Measurements from ENCODE around the gene ZBTB20.

Gene ZBTB20

DNA sequence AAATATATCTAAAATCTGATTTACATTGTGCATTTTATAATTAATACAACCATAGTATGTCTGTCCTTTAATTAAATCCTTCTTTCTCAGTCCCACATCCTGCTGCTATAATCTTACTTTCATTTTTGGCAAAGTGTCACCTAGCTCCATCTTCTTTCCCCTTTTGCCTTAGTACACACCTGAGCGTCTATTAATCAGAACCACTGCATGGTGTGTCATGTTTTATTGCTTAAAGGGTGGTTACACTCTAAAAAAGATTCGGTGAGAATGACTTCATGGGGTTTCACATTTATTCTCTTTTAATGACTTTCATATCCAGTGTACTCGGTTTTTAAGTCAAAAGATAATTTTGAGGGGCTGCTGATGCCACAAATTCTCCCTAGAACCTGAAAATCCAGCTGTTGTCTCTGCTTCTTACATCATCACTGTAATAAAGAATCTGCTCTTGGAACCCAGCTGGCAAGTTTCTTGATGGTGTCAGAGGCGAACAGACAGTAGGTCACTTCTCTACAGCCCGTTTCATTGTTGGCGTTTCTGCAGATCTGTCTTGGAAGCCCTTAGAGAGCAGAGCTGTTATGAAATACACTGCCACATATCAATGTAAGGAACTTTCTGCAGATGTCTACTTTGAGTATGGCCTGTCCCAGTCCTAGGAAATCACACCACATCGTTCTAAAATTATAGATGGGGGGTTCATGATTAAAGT lies 753.6 kb downstream of the ZBTB20 start:
- H3K9me3 ChIP-seq (ENCODE audit: control insufficient read depth, insufficient read depth, low read length): no peaks in the 10 kb centered on the region
- no peak overlapping the region for H3K27ac ChIP-seq (ENCODE audit: low read depth, low read length)
- TF ChIP-seq CTCF (IDR thresholded peaks at IDR 0.05; ENCODE audit: low read depth, low read length, poor library complexity, severe bottlenecking) (no peak), EZH2phosphoT487 (IDR thresholded peaks at IDR 0.05; ENCODE audit: borderline replicate concordance, low read length) (no peak)
- no peak overlapping the region for H3K4me3 ChIP-seq (ENCODE audit: low read length)
- H3K4me1 ChIP-seq (ENCODE audit: control insufficient read depth, low read length): no peaks in the 10 kb centered on the region
- H3K27me3 ChIP-seq (ENCODE audit: control insufficient read depth, low read length): no peaks in the 10 kb centered on the region
- H4K20me1 ChIP-seq (ENCODE audit: control insufficient read depth, insufficient read depth, low read depth, low read length): no peaks in the 10 kb centered on the region
- H3K4me2 ChIP-seq (ENCODE audit: low read length): no peak overlapping the region
- no peaks in the 10 kb centered on the region for H3K9me2 ChIP-seq (replicated peaks; ENCODE audit: control insufficient read depth, low read length)
- H3K36me3 ChIP-seq (ENCODE audit: control insufficient read depth, low read length): peaks cover 6% of the 10 kb centered on the region
- H3F3A ChIP-seq (ENCODE audit: control insufficient read depth, insufficient read depth): no peaks in the 10 kb centered on the region
- no peaks in the 10 kb centered on the region for H3K79me2 ChIP-seq (ENCODE audit: control insufficient read depth, low read length)

- no peaks in the 10 kb centered on the region for H3K27me3 ChIP-seq (ENCODE audit: control insufficient read depth, low read length)
- H3K79me2 ChIP-seq (ENCODE audit: control insufficient read depth, low read length): no peaks in the 10 kb centered on the region
- H3K36me3 ChIP-seq (ENCODE audit: control insufficient read depth, low read length): peaks cover 10% of the 10 kb centered on the region
- no peak overlapping the region for H3K27ac ChIP-seq (ENCODE audit: low read depth, low read length)
- no peaks in the 10 kb centered on the region for H3K9me2 ChIP-seq (replicated peaks; ENCODE audit: control insufficient read depth, low read length)
- no peaks in the 10 kb centered on the region for H3K4me1 ChIP-seq (ENCODE audit: control insufficient read depth, low read length)
- no peaks in the 10 kb centered on the region for H3F3A ChIP-seq (ENCODE audit: control insufficient read depth, insufficient read depth)
- H3K9me3 ChIP-seq (ENCODE audit: control insufficient read depth, insufficient read depth, low read length): no peaks in the 10 kb centered on the region
- no peaks in the 10 kb centered on the region for H4K20me1 ChIP-seq (ENCODE audit: control insufficient read depth, insufficient read depth, low read depth, low read length)
- H3K4me3 ChIP-seq (ENCODE audit: low read length): no peak overlapping the region
- H3K4me2 ChIP-seq (ENCODE audit: low read length): no peak overlapping the region
- no peak for TF ChIP-seq CTCF (IDR thresholded peaks at IDR 0.05; ENCODE audit: low read depth, low read length, poor library complexity, severe bottlenecking)
- no peak for TF ChIP-seq EZH2phosphoT487 (IDR thresholded peaks at IDR 0.05; ENCODE audit: borderline replicate concordance, low read length)
Observed at GRCh38 chr3:114392831-114393230, 754.3 kb downstream of the ZBTB20 start.

GRCh38 chr3:114389156-114389555 lies 757.9 kb downstream of the ZBTB20 start:
- TF ChIP-seq EZH2phosphoT487 (IDR thresholded peaks at IDR 0.05; ENCODE audit: borderline replicate concordance, low read length): no peak
- no peaks in the 10 kb centered on the region for H3K9me3 ChIP-seq (ENCODE audit: control insufficient read depth, insufficient read depth, low read length)
- H3K27me3 ChIP-seq (ENCODE audit: control insufficient read depth, low read length): no peaks in the 10 kb centered on the region
- no peaks in the 10 kb centered on the region for H4K20me1 ChIP-seq (ENCODE audit: control insufficient read depth, insufficient read depth, low read depth, low read length)
- H3K79me2 ChIP-seq (ENCODE audit: control insufficient read depth, low read length): no peaks in the 10 kb centered on the region
- H3F3A ChIP-seq (ENCODE audit: control insufficient read depth, insufficient read depth): no peaks in the 10 kb centered on the region
- peaks cover 5% of the 10 kb centered on the region for H3K4me1 ChIP-seq (ENCODE audit: control insufficient read depth, low read length)
- no peaks in the 10 kb centered on the region for H3K9me2 ChIP-seq (replicated peaks; ENCODE audit: control insufficient read depth, low read length)
- peaks cover 17% of the 10 kb centered on the region for H3K36me3 ChIP-seq (ENCODE audit: control insufficient read depth, low read length)
- H3K4me3 ChIP-seq (ENCODE audit: low read length): no peak overlapping the region
- H3K4me2 ChIP-seq (ENCODE audit: low read length): no peak overlapping the region
- H3K27ac ChIP-seq (ENCODE audit: low read depth, low read length): no peak overlapping the region

GRCh38 chr3:114384558-114384903 lies 762.6 kb downstream of the ZBTB20 start:
- no peaks in the 10 kb centered on the region for H3K27me3 ChIP-seq (ENCODE audit: control insufficient read depth, low read length)
- no peaks in the 10 kb centered on the region for H4K20me1 ChIP-seq (ENCODE audit: control insufficient read depth, insufficient read depth, low read depth, low read length)
- H3K36me3 ChIP-seq (ENCODE audit: control insufficient read depth, low read length): peaks cover 44% of the 10 kb centered on the region
- H3K79me2 ChIP-seq (ENCODE audit: control insufficient read depth, low read length): no peaks in the 10 kb centered on the region
- no peak for TF ChIP-seq EZH2phosphoT487 (IDR thresholded peaks at IDR 0.05; ENCODE audit: borderline replicate concordance, low read length)
- no peak for TF ChIP-seq CTCF (IDR thresholded peaks at IDR 0.05; ENCODE audit: low read depth, low read length, poor library complexity, severe bottlenecking)
- no peaks in the 10 kb centered on the region for H3K9me3 ChIP-seq (ENCODE audit: control insufficient read depth, insufficient read depth, low read length)
- H3K4me1 ChIP-seq (ENCODE audit: control insufficient read depth, low read length): peaks cover 13% of the 10 kb centered on the region
- peak overlapping the region; percentile 70 for H3K4me2 ChIP-seq (ENCODE audit: low read length)
- H3K27ac ChIP-seq (ENCODE audit: low read depth, low read length): peak overlapping the region; percentile 28; the same call in 1 of the 2 replicates
- no peaks in the 10 kb centered on the region for H3F3A ChIP-seq (ENCODE audit: control insufficient read depth, insufficient read depth)
- peak overlapping the region; percentile 67 for H3K4me3 ChIP-seq (ENCODE audit: low read length)
- no peaks in the 10 kb centered on the region for H3K9me2 ChIP-seq (replicated peaks; ENCODE audit: control insufficient read depth, low read length)
